Epithelial cell of proximal tubule (primary cell): Measurements from ENCODE around the gene OSBPL9. TPM values are rescaled to one million over a fixed set of nuclear protein-coding genes. Genes with fewer than 3 reads are reported as not detected.

Experiments
- DNase-seq: peaks from one replicate; pipeline ENCODE4 v3.0.0-alpha.2; 2011; ENCODE audit warnings: low read depth
- H3K4me3 ChIP-seq: 2 replicates; pipeline ENCODE4 v1.5.1; 2011; ENCODE audit warnings: low read depth, mild to moderate bottlenecking, low read length
- CTCF ChIP-seq: conservative IDR thresholded peaks from 2 replicates; pipeline ENCODE4 v1.5.1; 2012; ENCODE audit warnings: low read depth, mild to moderate bottlenecking, low read length
- total RNA-seq: library from RNA; depleted of rRNA; stranded (reverse); fragments of >200 nt; gene quantifications from 2 replicates; pipeline ENCODE4 v1.2.3, GENCODE V29; 2015

The OSBPL9 gene
- total RNA-seq, 1 donor from 2014 or later, result 69.7 TPM

- no peak for TF ChIP-seq CTCF
- no peak for DNase-seq
- no peak overlapping the region for H3K4me3 ChIP-seq
These were observed 144.5 kb downstream of the OSBPL9 start for GRCh38 chr1:51761351-51761750.

GRCh38 chr1:51768971-51769588 is 152.2 kb downstream of the OSBPL9 start:
- no peak overlapping the region for H3K4me3 ChIP-seq
- TF ChIP-seq CTCF, result peak; percentile 85
- DNase-seq, result peak; percentile 16

GRCh38 chr1:51776408-51776807 is 159.5 kb downstream of the OSBPL9 start:
- DNase-seq, result no peak
- H3K4me3 ChIP-seq, result no peak overlapping the region
- TF ChIP-seq CTCF, result no peak

GRCh38 chr1:51780927-51781326 is 164.0 kb downstream of the OSBPL9 start:
- no peak for TF ChIP-seq CTCF
- H3K4me3 ChIP-seq, result no peak overlapping the region
- DNase-seq, result no peak

- no peak for DNase-seq
- no peak for TF ChIP-seq CTCF
- H3K4me3 ChIP-seq, result no peak overlapping the region
These were observed 168.1 kb downstream of the OSBPL9 start for GRCh38 chr1:51784997-51785421.

- H3K4me3 ChIP-seq, result no peak overlapping the region
- no peak for TF ChIP-seq CTCF
- DNase-seq, result no peak
These were observed 172.0 kb downstream of the OSBPL9 start for GRCh38 chr1:51788938-51789337.

GRCh38 chr1:51789342-51789741 is 172.4 kb downstream of the OSBPL9 start:
- no peak for DNase-seq
- TF ChIP-seq CTCF, result no peak
- H3K4me3 ChIP-seq, result no peak overlapping the region
